ENCODE results near the gene CNOT2. TPM values are rescaled to one million over a fixed set of nuclear protein-coding genes. Genes with fewer than 3 reads are reported as not detected.

The CNOT2 gene
- total RNA-seq, 1 experiment from 2014 or later: 73.7 TPM

DNA sequence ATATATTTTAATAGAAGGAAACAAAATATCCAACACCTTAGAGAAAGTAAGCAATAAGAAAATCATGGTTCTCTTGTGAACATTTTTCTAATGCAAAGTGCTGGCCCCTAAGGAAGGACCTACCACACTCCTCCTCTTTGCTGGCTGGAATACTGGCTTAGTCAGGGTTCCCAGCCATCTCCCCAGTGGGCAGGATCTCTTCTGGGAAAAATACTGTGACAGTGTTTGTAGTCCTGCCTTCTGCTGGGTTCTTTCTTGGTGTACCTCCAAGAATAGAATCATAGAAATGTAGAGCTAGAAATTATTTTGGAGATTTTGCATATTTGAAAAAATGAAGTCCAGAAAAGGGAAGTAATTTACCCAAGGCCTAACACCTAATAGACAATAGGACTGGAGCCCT is 154.8 kb downstream of the CNOT2 start:
- H3K9me3 ChIP-seq (ENCODE audit: low read length): no peaks in the 10 kb centered on the region
- no peaks in the 10 kb centered on the region for H3K36me3 ChIP-seq (ENCODE audit: low read depth, low read length)
- no peak overlapping the region for H3K9ac ChIP-seq (ENCODE audit: low read length)
- POLR2A ChIA-PET (ENCODE audit: unreplicated experiment): no interaction called here
- TF ChIP-seq EZH2phosphoT487 (IDR thresholded peaks at IDR 0.05; ENCODE audit: borderline replicate concordance, low read length) (no peak), EZH2 (IDR thresholded peaks at IDR 0.05; ENCODE audit: low read length, unreplicated experiment) (no peak), CTCF (conservative IDR thresholded peaks at IDR 0.05; ENCODE audit: low read depth, low read length) (no peak)
- BruUV-seq (replicated peaks): no TSS peak
- no peak overlapping the region for H3K27ac ChIP-seq (ENCODE audit: low read length)
- ATAC-seq (no peak), DNase-seq (no peak)
- H3K79me2 ChIP-seq (ENCODE audit: low read length): no peaks in the 10 kb centered on the region
- peaks cover 12% of the 10 kb centered on the region for H3K4me1 ChIP-seq (ENCODE audit: insufficient read depth, low read length)
- H4K20me1 ChIP-seq (ENCODE audit: low read length): no peaks in the 10 kb centered on the region
- H3F3A ChIP-seq (ENCODE audit: low read length, unreplicated experiment): no peaks in the 10 kb centered on the region
- H3K4me2 ChIP-seq (ENCODE audit: low read length): no peak overlapping the region
- no peaks in the 10 kb centered on the region for H3K27me3 ChIP-seq (ENCODE audit: low read length)
- CTCF ChIA-PET: no interaction called here
- intact Hi-C loops (cut with micrococcal nuclease): no loop called here
- H3K4me3 ChIP-seq (ENCODE audit: low read length): no peak overlapping the region
- no peaks in the 10 kb centered on the region for H3K9me2 ChIP-seq (replicated peaks; ENCODE audit: low read length)
- H2AFZ ChIP-seq (ENCODE audit: low read length): no peak overlapping the region

GRCh38 chr12:70398862-70399261 is 155.6 kb downstream of the CNOT2 start:
- H3F3A ChIP-seq (ENCODE audit: low read length, unreplicated experiment): no peaks in the 10 kb centered on the region
- no peak overlapping the region for H3K27ac ChIP-seq (ENCODE audit: low read length)
- H2AFZ ChIP-seq (ENCODE audit: low read length): no peak overlapping the region
- H3K9ac ChIP-seq (ENCODE audit: low read length): no peak overlapping the region
- no peak overlapping the region for H3K4me3 ChIP-seq (ENCODE audit: low read length)
- intact Hi-C loops (cut with micrococcal nuclease): no loop called here
- H3K36me3 ChIP-seq (ENCODE audit: low read depth, low read length): no peaks in the 10 kb centered on the region
- TF ChIP-seq EZH2 (IDR thresholded peaks at IDR 0.05; ENCODE audit: low read length, unreplicated experiment): no peak
- no peak for TF ChIP-seq EZH2phosphoT487 (IDR thresholded peaks at IDR 0.05; ENCODE audit: borderline replicate concordance, low read length)
- TF ChIP-seq CTCF (conservative IDR thresholded peaks at IDR 0.05; ENCODE audit: low read depth, low read length): no peak
- POLR2A ChIA-PET (ENCODE audit: unreplicated experiment): no interaction called here
- no peaks in the 10 kb centered on the region for H3K9me3 ChIP-seq (ENCODE audit: low read length)
- DNase-seq (no peak), ATAC-seq (no peak)
- no peaks in the 10 kb centered on the region for H4K20me1 ChIP-seq (ENCODE audit: low read length)
- no peaks in the 10 kb centered on the region for H3K9me2 ChIP-seq (replicated peaks; ENCODE audit: low read length)
- H3K4me1 ChIP-seq (ENCODE audit: insufficient read depth, low read length): peaks cover 6% of the 10 kb centered on the region
- H3K4me2 ChIP-seq (ENCODE audit: low read length): no peak overlapping the region
- no peaks in the 10 kb centered on the region for H3K79me2 ChIP-seq (ENCODE audit: low read length)
- CTCF ChIA-PET: no interaction called here
- H3K27me3 ChIP-seq (ENCODE audit: low read length): no peaks in the 10 kb centered on the region
- BruUV-seq (replicated peaks): no TSS peak

DNA sequence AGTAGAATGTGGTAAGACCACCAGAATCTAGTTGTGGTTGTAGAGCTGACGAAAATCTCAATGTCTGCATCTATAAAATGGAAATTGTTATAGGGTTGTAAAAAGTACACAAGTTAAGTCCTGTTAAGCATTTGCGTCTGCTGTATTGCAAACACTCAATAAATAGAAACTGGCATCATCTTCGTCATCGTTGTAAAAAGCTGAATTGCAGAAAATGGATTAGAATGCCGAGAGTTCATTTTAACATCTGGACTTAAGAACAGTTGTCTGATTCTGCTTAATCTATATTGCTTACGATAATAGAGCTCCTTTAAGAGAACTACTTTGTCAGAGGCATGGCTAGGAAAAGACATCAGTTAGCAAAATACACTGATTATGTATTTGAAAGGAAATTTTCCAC is 156.1 kb downstream of the CNOT2 start:
- Histone ChIP-seq H3K36me3 (ENCODE audit: low read depth, low read length) (no peaks in the 10 kb centered on the region), H3K27ac (ENCODE audit: low read length) (no peak overlapping the region), H3K27me3 (ENCODE audit: low read length) (no peaks in the 10 kb centered on the region), H3K9ac (ENCODE audit: low read length) (no peak overlapping the region), H3K4me3 (ENCODE audit: low read length) (no peak overlapping the region), H3K79me2 (ENCODE audit: low read length) (no peaks in the 10 kb centered on the region), H3F3A (ENCODE audit: low read length, unreplicated experiment) (no peaks in the 10 kb centered on the region), H3K4me1 (ENCODE audit: insufficient read depth, low read length) (peaks cover 2% of the 10 kb centered on the region), H3K9me2 (replicated peaks; ENCODE audit: low read length) (no peaks in the 10 kb centered on the region), H3K4me2 (ENCODE audit: low read length) (no peak overlapping the region), H2AFZ (ENCODE audit: low read length) (no peak overlapping the region), H3K9me3 (ENCODE audit: low read length) (no peaks in the 10 kb centered on the region), H4K20me1 (ENCODE audit: low read length) (no peaks in the 10 kb centered on the region)
- BruUV-seq (replicated peaks): no TSS peak
- CTCF ChIA-PET: no interaction called here
- TF ChIP-seq EZH2phosphoT487 (IDR thresholded peaks at IDR 0.05; ENCODE audit: borderline replicate concordance, low read length) (no peak), CTCF (conservative IDR thresholded peaks at IDR 0.05; ENCODE audit: low read depth, low read length) (no peak), EZH2 (IDR thresholded peaks at IDR 0.05; ENCODE audit: low read length, unreplicated experiment) (no peak)
- ATAC-seq (no peak), DNase-seq (no peak)
- intact Hi-C loops (cut with micrococcal nuclease): no loop called here
- POLR2A ChIA-PET (ENCODE audit: unreplicated experiment): no interaction called here
